Activated T-helper 9 cell treated with anti-CD3 and anti-CD28 coated beads, Interleukin-2, amount 50 U/mL, for 16 hours (primary cell): ENCODE results near the gene NUDCD3.

Source experiments
- DNase-seq: peaks from one replicate; pipeline ENCODE4 v3.0.0-alpha.2; 2020; ENCODE audit warnings: low read depth

NUDCD3 gene

GRCh38 chr7:44382459-44383265 lies 107.8 kb downstream of the NUDCD3 start:
- DNase-seq = no peak

- no peak for DNase-seq
Observed at GRCh38 chr7:44381494-44382220, 108.8 kb downstream of the NUDCD3 start.

- no peak for DNase-seq
Observed at GRCh38 chr7:44380831-44381493, 109.5 kb downstream of the NUDCD3 start.

GRCh38 chr7:44380189-44380830 lies 110.1 kb downstream of the NUDCD3 start:
- DNase-seq = no peak

GRCh38 chr7:44379366-44380188 lies 110.9 kb downstream of the NUDCD3 start:
- no peak for DNase-seq

- DNase-seq = no peak
Observed at GRCh38 chr7:44378744-44379143, 111.7 kb downstream of the NUDCD3 start.

GRCh38 chr7:44377681-44378421 lies 112.6 kb downstream of the NUDCD3 start:
- DNase-seq = no peak

GRCh38 chr7:44377134-44377463 lies 113.4 kb downstream of the NUDCD3 start:
- DNase-seq = no peak

GRCh38 chr7:44376429-44377133 lies 113.9 kb downstream of the NUDCD3 start:
- no peak for DNase-seq

- no peak for DNase-seq
Observed at GRCh38 chr7:44375926-44376342, 114.5 kb downstream of the NUDCD3 start.

GRCh38 chr7:44375236-44375699 lies 115.2 kb downstream of the NUDCD3 start:
- no peak for DNase-seq

- no peak for DNase-seq
Observed at GRCh38 chr7:44374007-44374763, 116.3 kb downstream of the NUDCD3 start.

GRCh38 chr7:44373418-44373740 lies 117.1 kb downstream of the NUDCD3 start:
- DNase-seq = no peak

GRCh38 chr7:44372560-44373417 lies 117.7 kb downstream of the NUDCD3 start:
- DNase-seq = no peak

GRCh38 chr7:44368885-44369284 lies 121.6 kb downstream of the NUDCD3 start:
- DNase-seq = no peak

GRCh38 chr7:44368455-44368854 lies 122.0 kb downstream of the NUDCD3 start:
- DNase-seq = no peak

- DNase-seq = no peak
Observed at GRCh38 chr7:44367475-44368043, 122.9 kb downstream of the NUDCD3 start.

GRCh38 chr7:44366986-44367385 lies 123.5 kb downstream of the NUDCD3 start:
- DNase-seq = no peak
